Upper lobe of right lung (tissue), 1 donor: Measurements from ENCODE around the gene IFITM1. TPM values are rescaled to one million over a fixed set of nuclear protein-coding genes. Genes with fewer than 3 reads are reported as not detected.
"Not testable (repeated sequence)": the region's sequence is repeated elsewhere in the genome, so short reads cannot be mapped to it uniquely, and the experiment has no call there.

ENCODE experiments used
- ATAC-seq: fragments of 200-7000 bp; cut with Tn5 transposase; one replicate; pipeline ENCODE4 v1.9.1; 2020; ENCODE audit warnings: mild to moderate bottlenecking, moderate library complexity
- DNase-seq: peaks from one replicate; pipeline ENCODE4 v3.0.0-alpha.2; 2020
- H3K27ac ChIP-seq: fragments of 200-600 bp; one replicate; pipeline ENCODE4 v1.8.0; 2022
- H3K27me3 ChIP-seq: fragments of 200-600 bp; one replicate; pipeline ENCODE4 v1.8.0; 2022; ENCODE audit warnings: mild to moderate bottlenecking
- H3K36me3 ChIP-seq: fragments of 200-600 bp; one replicate; pipeline ENCODE4 v1.8.0; 2022
- H3K4me1 ChIP-seq: fragments of 200-600 bp; one replicate; pipeline ENCODE4 v1.8.0; 2022
- H3K4me3 ChIP-seq: fragments of 200-600 bp; one replicate; pipeline ENCODE4 v1.8.0; 2022; ENCODE audit warnings: mild to moderate bottlenecking
- H3K9me3 ChIP-seq: fragments of 200-600 bp; one replicate; pipeline ENCODE4 v1.8.0; 2022
- intact Hi-C: fragments of 100-400 bp; cut with DNase I; formaldehyde crosslinking; loops from one replicate; pipeline ENCODE4 v1.11.0; 2022
- total RNA-seq: library from RNA; stranded (reverse); fragmentation: NEBNext Ultra II Directional; extraction: Animal tissue kit (Norgen Biotek cat#: 25700); gene quantifications from one replicate; pipeline ENCODE4 v1.2.1, GENCODE V29; 2021
- TF ChIP-seq, protein P1 (sequence below): fragments of 200-600 bp; IDR thresholded peaks from one replicate; pipeline ENCODE4 v1.8.0; 2022; ENCODE audit warnings: antibody characterized with exemption
- donor health status: DM: no; HTN: yes; CAD: no; lungs with severe emphysema.

The IFITM1 gene
- total RNA-seq, 1 donor from 2014 or later: 128 TPM

DNA sequence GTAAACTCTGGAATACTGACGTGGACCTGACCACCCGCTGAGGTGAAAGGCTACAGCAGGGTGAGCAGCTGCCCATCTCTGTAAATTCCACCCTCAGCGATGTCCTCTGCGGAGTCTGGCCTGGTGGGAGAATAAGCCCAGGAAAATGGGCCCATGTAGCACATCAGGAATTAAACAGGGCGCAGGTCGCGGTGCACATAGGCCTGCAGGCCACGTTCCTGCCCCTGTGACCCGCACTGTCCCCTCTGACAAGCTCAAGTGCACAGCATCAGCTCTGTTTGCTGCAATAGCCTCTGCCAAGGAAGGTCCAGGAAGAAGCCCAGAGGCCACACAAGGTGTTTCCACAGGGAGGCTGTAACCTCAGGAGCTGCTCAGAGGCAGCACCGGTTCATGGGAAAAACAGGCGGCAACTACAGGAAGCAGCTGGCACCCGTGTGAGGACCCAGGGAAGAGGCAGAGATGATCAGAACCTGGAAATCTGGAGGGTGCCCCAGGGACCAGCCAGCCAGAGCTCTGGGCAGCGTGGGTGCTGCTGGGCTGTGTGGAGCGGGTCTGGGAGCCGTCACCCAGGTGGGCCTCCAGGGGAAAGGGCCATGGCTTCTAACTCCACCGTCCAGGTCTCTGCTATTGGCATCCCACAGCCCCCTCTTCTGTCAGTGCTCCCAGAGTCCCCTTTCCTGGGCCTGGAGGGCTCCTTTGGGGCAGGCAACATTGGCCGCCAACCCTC is 7.0 kb upstream of the IFITM1 start:
- Histone ChIP-seq H3K27me3 (no peaks in the 10 kb centered on the region), H3K36me3 (no peaks in the 10 kb centered on the region), H3K4me1 (peaks cover 27% of the 10 kb centered on the region), H3K4me3 (no peak overlapping the region), H3K9me3 (no peaks in the 10 kb centered on the region), H3K27ac (peak overlapping the region; percentile 89)
- TF ChIP-seq, protein P1, sequence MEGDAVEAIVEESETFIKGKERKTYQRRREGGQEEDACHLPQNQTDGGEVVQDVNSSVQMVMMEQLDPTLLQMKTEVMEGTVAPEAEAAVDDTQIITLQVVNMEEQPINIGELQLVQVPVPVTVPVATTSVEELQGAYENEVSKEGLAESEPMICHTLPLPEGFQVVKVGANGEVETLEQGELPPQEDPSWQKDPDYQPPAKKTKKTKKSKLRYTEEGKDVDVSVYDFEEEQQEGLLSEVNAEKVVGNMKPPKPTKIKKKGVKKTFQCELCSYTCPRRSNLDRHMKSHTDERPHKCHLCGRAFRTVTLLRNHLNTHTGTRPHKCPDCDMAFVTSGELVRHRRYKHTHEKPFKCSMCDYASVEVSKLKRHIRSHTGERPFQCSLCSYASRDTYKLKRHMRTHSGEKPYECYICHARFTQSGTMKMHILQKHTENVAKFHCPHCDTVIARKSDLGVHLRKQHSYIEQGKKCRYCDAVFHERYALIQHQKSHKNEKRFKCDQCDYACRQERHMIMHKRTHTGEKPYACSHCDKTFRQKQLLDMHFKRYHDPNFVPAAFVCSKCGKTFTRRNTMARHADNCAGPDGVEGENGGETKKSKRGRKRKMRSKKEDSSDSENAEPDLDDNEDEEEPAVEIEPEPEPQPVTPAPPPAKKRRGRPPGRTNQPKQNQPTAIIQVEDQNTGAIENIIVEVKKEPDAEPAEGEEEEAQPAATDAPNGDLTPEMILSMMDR: no peak
- no peak for DNase-seq
- no peak for ATAC-seq
- intact Hi-C loops: no loop called here

DNA sequence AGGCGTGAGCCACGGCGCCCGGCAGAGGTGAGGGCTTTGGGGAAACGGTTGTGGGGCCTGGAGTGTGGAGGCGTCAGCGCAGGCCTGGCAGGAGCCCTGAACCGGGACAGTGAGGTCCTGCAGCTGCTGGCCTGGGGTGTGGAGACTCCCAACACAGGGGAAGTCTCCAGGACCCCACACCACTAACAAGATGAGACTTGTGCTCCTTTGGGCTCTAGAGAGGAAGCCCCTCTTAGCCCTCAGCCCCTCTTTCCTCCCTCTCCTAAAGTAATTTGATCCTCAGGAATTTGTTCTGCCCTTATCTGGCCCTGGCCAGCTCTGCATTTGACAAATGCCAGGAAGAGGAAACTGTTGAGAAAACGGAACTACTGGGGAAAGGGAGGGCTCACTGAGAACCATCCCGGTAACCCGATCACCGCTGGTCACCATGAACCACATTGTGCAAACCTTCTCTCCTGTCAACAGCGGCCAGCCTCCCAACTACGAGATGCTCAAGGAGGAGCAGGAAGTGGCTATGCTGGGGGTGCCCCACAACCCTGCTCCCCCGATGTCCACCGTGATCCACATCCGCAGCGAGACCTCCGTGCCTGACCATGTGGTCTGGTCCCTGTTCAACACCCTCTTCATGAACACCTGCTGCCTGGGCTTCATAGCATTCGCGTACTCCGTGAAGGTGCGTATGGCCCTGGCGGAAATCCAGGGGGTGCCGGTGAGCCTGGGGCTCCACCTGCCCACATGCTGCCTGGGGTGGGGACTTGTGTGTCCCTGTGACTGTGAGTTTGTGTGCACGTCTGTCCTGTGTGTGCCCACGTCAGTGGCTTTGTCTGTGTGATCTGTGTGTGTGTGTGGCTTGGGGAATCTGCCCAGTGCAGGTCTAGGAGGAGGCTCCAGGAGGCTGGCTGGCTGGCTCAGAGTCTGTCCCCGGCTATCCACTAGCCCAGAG is 5.8 kb upstream of the IFITM1 start, which contains the start of gene IFITM2:
TSS of gene IFITM2 (plus strand) at position 51 of the 943 bp plus-strand sequence. CDS start at position 428, 377 bp downstream.
- H3K9me3 ChIP-seq, H3K27me3 ChIP-seq, intact Hi-C loops, H3K36me3 ChIP-seq: not testable (repeated sequence)
- ATAC-seq (peak; percentile 76), DNase-seq (peak; percentile 88)
- H3K4me3 ChIP-seq: peak within 1 kb of the TSS; percentile 59
- peaks cover 35% of the 10 kb centered on the region for H3K4me1 ChIP-seq
- peak within 1 kb of the TSS; percentile 89 for H3K27ac ChIP-seq

- DNase-seq: not testable (repeated sequence)
- peaks cover 42% of the 10 kb centered on the region for H3K4me1 ChIP-seq
Observed at GRCh38 chr11:308740-309665, 4.8 kb upstream of the IFITM1 start.

DNA sequence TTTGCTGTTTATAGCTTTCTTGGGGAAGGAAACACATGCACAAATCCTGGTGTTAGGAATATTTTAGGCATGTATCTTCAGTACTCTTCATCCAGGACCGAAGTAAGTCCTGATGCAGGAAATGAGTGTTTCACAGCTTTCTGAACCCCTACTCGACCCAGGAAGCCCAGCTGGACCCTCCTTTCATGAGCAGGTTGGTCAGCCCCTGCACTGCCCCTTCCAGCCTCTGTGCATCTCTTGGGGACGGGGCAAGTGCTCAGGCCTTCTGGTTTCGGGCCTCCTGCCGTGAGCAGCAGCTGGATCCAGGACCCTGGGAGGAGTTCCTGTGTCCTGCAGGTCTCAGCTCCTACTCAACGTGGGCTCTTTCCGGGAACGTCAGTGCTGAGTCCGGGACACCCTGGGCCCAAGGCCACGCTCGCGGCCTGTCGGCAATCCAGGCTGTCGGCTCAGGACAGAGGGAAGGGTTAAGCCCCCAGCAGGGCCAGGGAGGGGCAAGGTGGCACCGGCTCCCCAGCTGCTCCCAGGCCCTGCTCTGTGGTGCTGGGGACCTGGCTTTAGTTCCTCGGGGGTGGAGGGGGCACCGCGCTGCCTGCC is 3.8 kb upstream of the IFITM1 start:
- Histone ChIP-seq H3K4me3 (peak overlapping the region; percentile 59), H3K4me1 (peaks cover 39% of the 10 kb centered on the region), H3K27ac (peak overlapping the region; percentile 89)
- H3K9me3 ChIP-seq, intact Hi-C loops, H3K27me3 ChIP-seq, H3K36me3 ChIP-seq, DNase-seq: not testable (repeated sequence)
- ATAC-seq: peak; percentile 9

More at GRCh38 chr11:308740-309665, 4.8 kb upstream of the IFITM1 start:
- H3K9me3 ChIP-seq, H3K36me3 ChIP-seq, ATAC-seq, intact Hi-C loops, H3K27me3 ChIP-seq: not testable (repeated sequence)
- Histone ChIP-seq H3K27ac (peak overlapping the region; percentile 89), H3K4me3 (peak overlapping the region; percentile 59)

- Histone ChIP-seq H3K4me3 (peak overlapping the region; percentile 43), H3K27ac (peak overlapping the region; percentile 59), H3K4me1 (peaks cover 37% of the 10 kb centered on the region)
- ATAC-seq: peak; percentile 79
- H3K36me3 ChIP-seq, H3K9me3 ChIP-seq, DNase-seq, H3K27me3 ChIP-seq, intact Hi-C loops: not testable (repeated sequence)
Observed at GRCh38 chr11:311013-311748, 2.7 kb upstream of the IFITM1 start.

DNA sequence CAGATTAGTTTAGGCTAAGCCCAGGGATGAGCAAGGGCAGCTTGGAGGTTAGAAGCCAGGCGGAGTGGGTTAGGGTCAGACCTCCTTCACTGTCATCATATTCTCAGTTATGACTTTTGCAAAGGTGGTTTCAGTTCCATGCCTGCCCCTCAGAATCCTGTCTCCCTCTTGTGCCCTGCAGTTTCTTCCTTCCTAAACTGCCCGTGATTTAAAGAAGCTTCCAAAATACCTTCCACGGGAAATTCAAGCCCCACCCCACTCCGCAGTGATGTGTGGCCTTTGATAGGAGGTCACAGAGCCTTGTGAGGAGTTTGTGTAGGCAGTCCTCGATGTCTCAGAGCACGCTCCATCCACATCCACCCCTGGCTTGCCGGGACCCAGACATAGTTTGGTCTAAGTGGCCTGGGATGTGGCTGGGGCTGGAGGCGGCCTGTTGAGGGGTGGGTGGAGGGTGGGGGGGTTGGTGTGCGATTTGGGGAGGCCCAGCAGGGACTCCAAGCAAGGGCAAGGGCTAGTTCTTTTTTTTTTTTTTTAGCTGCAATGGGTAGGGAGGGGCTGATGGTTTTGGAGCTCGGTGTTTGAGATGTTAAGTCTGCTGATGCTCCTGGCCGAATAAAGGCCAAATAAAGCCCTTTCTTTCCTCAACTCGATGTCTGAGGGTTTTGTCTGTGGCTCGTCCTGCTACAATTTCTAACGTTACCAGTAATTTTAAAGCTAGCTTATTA is 1.6 kb upstream of the IFITM1 start:
- peak overlapping the region; percentile 89 for H3K27ac ChIP-seq
- DNase-seq (no peak), ATAC-seq (no peak)
- no peaks in the 10 kb centered on the region for H3K9me3 ChIP-seq
- TF ChIP-seq, protein P1: no peak
- peaks cover 32% of the 10 kb centered on the region for H3K4me1 ChIP-seq
- no peaks in the 10 kb centered on the region for H3K36me3 ChIP-seq
- peak overlapping the region; percentile 43 for H3K4me3 ChIP-seq
- H3K27me3 ChIP-seq: no peaks in the 10 kb centered on the region
- intact Hi-C loops: no loop called here
